Activated T-cell treated with anti-CD3 and anti-CD28 coated beads, Interleukin-2, amount 50 U/mL, for 4 hours (primary cell): ENCODE results near the gene ATAD2B. TPM values are rescaled to one million over a fixed set of nuclear protein-coding genes. Genes with fewer than 3 reads are reported as not detected.

ENCODE experiments used
- ATAC-seq, 2 donors: fragments of 200-7000 bp; cut with Tn5 transposase; one replicate each; pipeline ENCODE4 v1.10.0; 2021
- DNase-seq: peaks from one replicate; pipeline ENCODE4 v3.0.0-alpha.2; 2020
- H3K27me3 Mint-ChIP-seq: one replicate; pipeline ENCODE4 v1.8.0; 2021; ENCODE audit warnings: low read depth, mixed read lengths
- H3K36me3 Mint-ChIP-seq: one replicate; pipeline ENCODE4 v1.8.0; 2022; ENCODE audit warnings: mixed read lengths; ENCODE audit not compliant: insufficient read depth
- H3K4me1 Mint-ChIP-seq: one replicate; pipeline ENCODE4 v1.8.0; 2021; ENCODE audit warnings: low read depth, mixed read lengths
- H3K4me3 Mint-ChIP-seq: one replicate; pipeline ENCODE4 v1.8.0; 2021; ENCODE audit warnings: mild to moderate bottlenecking, moderate library complexity, mixed read lengths
- H3K9me3 Mint-ChIP-seq: one replicate; pipeline ENCODE4 v1.8.0; 2021; ENCODE audit warnings: mixed read lengths
- total RNA-seq, 3 donors: library from RNA; stranded (reverse); gene quantifications; one replicate each; pipeline ENCODE4 v1.2.1, GENCODE V29; 2021

Gene ATAD2B
- total RNA-seq, 3 donors from 2014 or later = 12.5 to 15.4 (median 13.2) TPM

- H3K9me3 Mint-ChIP-seq = no peaks in the 10 kb centered on the region
- no peaks in the 10 kb centered on the region for H3K27me3 Mint-ChIP-seq
- peaks cover 30% of the 10 kb centered on the region for H3K36me3 Mint-ChIP-seq
- DNase-seq = no peak
- H3K4me3 Mint-ChIP-seq = no peak overlapping the region
- H3K4me1 Mint-ChIP-seq = no peaks in the 10 kb centered on the region
- ATAC-seq = no peak
Measured at GRCh38 chr2:23708771-23709170, 218.2 kb downstream of the ATAD2B start.

DNA sequence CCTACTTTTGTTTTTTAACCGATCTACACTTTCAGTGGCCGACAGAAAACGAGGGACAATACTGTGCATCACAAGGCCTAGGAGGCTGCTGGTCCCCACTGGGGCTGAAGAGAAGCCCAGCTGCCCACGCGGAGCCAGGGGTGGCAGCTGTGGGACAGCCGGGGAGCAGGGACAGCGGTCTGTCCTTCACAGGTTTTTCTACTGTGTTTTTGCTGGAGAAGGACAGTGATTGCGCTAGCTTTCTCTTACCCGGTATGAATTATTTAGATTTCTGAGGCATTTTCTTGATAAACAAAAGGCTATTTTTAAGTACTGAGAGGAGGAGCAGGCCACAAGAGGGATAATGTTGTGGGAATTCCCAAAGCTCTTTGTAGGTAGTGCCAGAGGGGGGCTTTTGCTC, 219.8 kb downstream of the ATAD2B start:
- peaks cover 32% of the 10 kb centered on the region for H3K36me3 Mint-ChIP-seq
- H3K4me3 Mint-ChIP-seq = no peak overlapping the region

GRCh38 chr2:23706613-23707078, 220.3 kb downstream of the ATAD2B start:
- H3K9me3 Mint-ChIP-seq = no peaks in the 10 kb centered on the region
- H3K36me3 Mint-ChIP-seq = peaks cover 32% of the 10 kb centered on the region
- H3K4me3 Mint-ChIP-seq = no peak overlapping the region

More for the DNA sequence above, 219.8 kb downstream of the ATAD2B start:
- Mint-ChIP-seq H3K9me3 (no peaks in the 10 kb centered on the region), H3K4me1 (no peaks in the 10 kb centered on the region), H3K27me3 (no peaks in the 10 kb centered on the region)
- DNase-seq (no peak), ATAC-seq (no peak)

GRCh38 chr2:23705771-23706612, 220.9 kb downstream of the ATAD2B start:
- Mint-ChIP-seq H3K9me3 (no peaks in the 10 kb centered on the region), H3K4me1 (no peaks in the 10 kb centered on the region), H3K4me3 (no peak overlapping the region), H3K27me3 (no peaks in the 10 kb centered on the region), H3K36me3 (peaks cover 34% of the 10 kb centered on the region)
- ATAC-seq = no peak
- DNase-seq = no peak

More at GRCh38 chr2:23706613-23707078, 220.3 kb downstream of the ATAD2B start:
- no peak for ATAC-seq
- Mint-ChIP-seq H3K4me1 (no peaks in the 10 kb centered on the region), H3K27me3 (no peaks in the 10 kb centered on the region)
- DNase-seq = no peak

DNA sequence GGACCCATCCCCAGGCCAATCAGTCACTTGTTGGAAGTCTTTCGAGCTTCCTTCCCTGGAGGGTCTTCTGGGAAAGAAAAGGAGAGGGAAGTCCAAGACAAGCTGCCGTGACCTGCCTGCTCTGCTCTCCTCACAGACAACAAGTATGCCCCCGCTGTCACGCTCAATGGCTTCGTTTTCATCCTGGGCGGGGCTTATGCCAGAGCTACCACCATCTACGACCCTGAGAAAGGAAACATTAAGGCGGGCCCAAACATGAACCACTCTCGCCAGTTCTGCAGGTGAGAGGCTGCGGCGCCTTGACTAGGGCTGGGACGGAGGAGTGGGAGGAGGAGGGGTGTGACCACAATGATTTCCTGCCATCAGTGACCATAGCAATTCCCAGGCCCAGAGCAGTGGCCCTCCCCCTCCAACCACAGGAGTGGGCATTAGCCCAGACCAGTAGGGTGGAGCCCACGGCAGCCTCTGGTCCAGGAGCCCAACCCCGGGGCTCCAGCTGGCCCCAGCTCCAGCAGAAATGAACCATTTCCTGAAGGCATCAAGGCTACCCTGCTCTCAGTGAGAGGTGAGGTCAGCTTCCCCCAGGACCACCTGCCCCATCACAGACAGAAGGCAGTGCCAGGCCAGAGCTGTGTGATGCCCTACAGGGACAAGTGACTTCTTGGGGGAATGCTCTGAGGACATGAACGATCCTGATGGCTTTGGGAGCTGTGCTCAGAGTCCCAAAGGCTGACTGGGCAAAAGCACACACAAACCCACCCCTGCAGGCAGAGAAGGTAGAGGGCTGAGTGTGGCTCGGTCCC, 223.1 kb downstream of the ATAD2B start:
- no peak for ATAC-seq
- H3K9me3 Mint-ChIP-seq = no peaks in the 10 kb centered on the region

GRCh38 chr2:23703037-23703582, 223.8 kb downstream of the ATAD2B start:
- peaks cover 34% of the 10 kb centered on the region for H3K36me3 Mint-ChIP-seq
- H3K27me3 Mint-ChIP-seq = no peaks in the 10 kb centered on the region
- no peak for ATAC-seq
- no peak for DNase-seq
- no peaks in the 10 kb centered on the region for H3K9me3 Mint-ChIP-seq
- H3K4me1 Mint-ChIP-seq = no peaks in the 10 kb centered on the region
- no peak overlapping the region for H3K4me3 Mint-ChIP-seq

More for the DNA sequence above, 223.1 kb downstream of the ATAD2B start:
- Mint-ChIP-seq H3K36me3 (peaks cover 34% of the 10 kb centered on the region), H3K4me3 (no peak overlapping the region), H3K27me3 (no peaks in the 10 kb centered on the region), H3K4me1 (no peaks in the 10 kb centered on the region)
- no peak for DNase-seq

- ATAC-seq (no peak), DNase-seq (no peak)
- H3K27me3 Mint-ChIP-seq = no peaks in the 10 kb centered on the region
- H3K4me1 Mint-ChIP-seq = no peaks in the 10 kb centered on the region
- no peak overlapping the region for H3K4me3 Mint-ChIP-seq
- no peaks in the 10 kb centered on the region for H3K9me3 Mint-ChIP-seq
- H3K36me3 Mint-ChIP-seq = peaks cover 22% of the 10 kb centered on the region
Measured at GRCh38 chr2:23700627-23701026, 226.3 kb downstream of the ATAD2B start.

DNA sequence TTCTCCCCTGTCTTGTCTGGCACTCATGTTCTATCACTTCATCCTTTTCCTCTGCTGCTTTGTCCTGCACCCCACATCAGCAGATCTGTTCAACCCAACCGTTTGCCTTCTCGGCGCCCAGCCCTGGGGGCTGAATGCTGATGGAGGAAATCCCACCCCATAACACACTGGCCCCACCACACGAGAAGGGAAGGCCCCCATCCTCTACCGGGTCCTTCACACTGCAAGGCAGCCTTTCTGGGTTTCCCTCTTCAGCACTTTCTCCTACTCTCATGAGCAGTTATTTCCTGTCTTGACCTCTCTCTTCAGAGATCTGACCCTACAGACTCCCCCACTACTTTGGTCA, 227.4 kb downstream of the ATAD2B start:
- no peaks in the 10 kb centered on the region for H3K9me3 Mint-ChIP-seq
- no peaks in the 10 kb centered on the region for H3K4me1 Mint-ChIP-seq
- DNase-seq (no peak), ATAC-seq (no peak)
- no peak overlapping the region for H3K4me3 Mint-ChIP-seq
- H3K36me3 Mint-ChIP-seq = peaks cover 18% of the 10 kb centered on the region
- H3K27me3 Mint-ChIP-seq = no peaks in the 10 kb centered on the region

DNA sequence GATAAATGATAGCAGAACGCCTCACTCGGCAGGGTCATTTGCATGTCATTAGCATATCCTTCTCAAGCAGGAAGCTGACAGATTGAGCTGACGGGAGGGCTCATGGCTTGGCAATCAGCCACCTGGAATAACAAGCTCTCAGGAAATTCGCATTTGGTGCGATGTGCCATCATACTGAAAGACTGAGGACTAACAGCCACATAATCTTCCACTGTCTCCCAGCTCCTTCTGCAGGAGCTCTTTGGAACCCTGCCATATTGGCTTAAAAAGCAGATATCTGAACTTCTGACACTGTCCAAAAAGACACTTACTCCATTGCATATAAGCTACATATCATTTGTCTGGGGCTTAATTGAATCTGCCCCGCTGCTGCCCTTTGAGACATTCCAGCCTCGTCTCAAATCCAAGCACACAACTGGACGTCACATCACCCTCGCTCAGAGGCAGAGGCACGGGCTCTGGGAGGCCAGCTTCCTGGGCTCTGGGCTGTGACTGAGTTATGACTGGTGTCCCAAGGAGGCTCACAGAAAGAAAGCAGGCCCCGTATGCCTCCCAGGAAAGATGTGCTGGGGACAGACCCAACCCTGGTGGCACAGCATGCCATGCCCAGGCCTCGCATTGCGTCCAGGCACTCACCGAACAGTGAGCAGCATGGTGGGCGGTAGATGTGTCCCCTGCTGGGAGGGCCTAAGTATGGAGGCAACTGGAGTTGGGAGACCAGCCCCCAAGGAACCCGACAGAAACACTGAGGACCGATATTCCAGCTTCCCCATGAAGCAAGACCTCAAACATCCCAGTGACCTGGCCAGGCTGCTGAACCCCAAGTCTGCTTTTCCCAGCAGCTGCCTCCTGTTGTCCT, 228.0 kb downstream of the ATAD2B start:
- Mint-ChIP-seq H3K4me1 (no peaks in the 10 kb centered on the region), H3K9me3 (no peaks in the 10 kb centered on the region), H3K4me3 (no peak overlapping the region), H3K27me3 (no peaks in the 10 kb centered on the region), H3K36me3 (peaks cover 18% of the 10 kb centered on the region)
- ATAC-seq (no peak), DNase-seq (no peak)

Other genes with a start within 250 kb of the ATAD2B start
- 10 to 100 TPM in 1 of 3 donors, 1 to 10 TPM in 2; 9.8 to 11.0 (median 9.9) TPM for gene UBXN2A, start 13.3 kb upstream of the ATAD2B start, total RNA-seq
- gene MFSD2B, start 83.0 kb upstream of the ATAD2B start, total RNA-seq = under 1 TPM in 1 of 3 donors, not detected in 2; 0.13 TPM
- 10 to 100 TPM; 22.5 to 26.9 (median 25.5) TPM for gene WDCP, start 120.3 kb upstream of the ATAD2B start, total RNA-seq
- under 1 TPM; 0.40 to 0.65 (median 0.63) TPM for gene FKBP1B, start 122.6 kb upstream of the ATAD2B start, total RNA-seq
- 100 to 1,000 TPM; 146 to 159 (median 147) TPM for gene SF3B6, start 149.2 kb upstream of the ATAD2B start, total RNA-seq
- gene TP53I3, start 157.7 kb upstream of the ATAD2B start, total RNA-seq = 1 to 10 TPM in 1 of 3 donors, under 1 TPM in 2; 0.45 to 1.1 (median 0.56) TPM
- not detected for gene PFN4, start 196.2 kb upstream of the ATAD2B start, total RNA-seq
- gene FAM228B, start 196.3 kb upstream of the ATAD2B start, total RNA-seq = 1 to 10 TPM; 2.4 to 3.1 (median 2.9) TPM
- gene FAM228A, start 247.9 kb upstream of the ATAD2B start, total RNA-seq = not detected